HG02852 (cell line): ENCODE measurements around the gene COL12A1.

Experiments
- ATAC-seq: cut with Tn5 transposase; IDR thresholded peaks from one replicate; pipeline ENCODE4 v1.9.1; 2021; ENCODE audit warnings: mild to moderate bottlenecking, moderate library complexity; ENCODE audit not compliant: unreplicated experiment

Gene COL12A1

GRCh38 chr6:75049308-75049707 is 156.5 kb downstream of the COL12A1 start:
- ATAC-seq = no peak

GRCh38 chr6:75044846-75045245 is 161.0 kb downstream of the COL12A1 start:
- ATAC-seq = no peak

GRCh38 chr6:75041381-75041780 is 164.5 kb downstream of the COL12A1 start:
- no peak for ATAC-seq
